HepG2 (cell line): ENCODE measurements around the gene PRR23A. TPM values are rescaled to one million over a fixed set of nuclear protein-coding genes. Genes with fewer than 3 reads are reported as not detected.

Source experiments
- ATAC-seq: fragments of 200-7000 bp; cut with Tn5 transposase; 3 replicates; pipeline ENCODE4 v1.9.1; 2020; ENCODE audit warnings: mild to moderate bottlenecking, moderate library complexity
- BruUV-seq: library from RNA; stranded (reverse); fragments of 400-500 nt; replicated peaks from 2 replicates; lab custom pipeline; 2021; lab: Mats Ljungman, UMichigan
- CTCF ChIA-PET: fragments of 300-600 bp; formaldehyde crosslinking; extraction: SDS; loops from one replicate; lab custom pipeline; 2021; ENCODE audit warnings: low total read pairs, inconsistent platforms, low intra/inter-chr PET ratio; lab: Yijun Ruan, JAX
- POLR2A ChIA-PET: fragments of 350-600 bp; sonication (Branson Sonifier 250); formaldehyde crosslinking; loops from one replicate; lab custom pipeline; 2020; ENCODE audit warnings: antibody characterized with exemption, inconsistent platforms; lab: Yijun Ruan, JAX
- DNase-seq: peaks from one replicate; pipeline ENCODE4 v3.0.0-alpha.2; 2015; ENCODE audit warnings: low spot score
- FAIRE-seq: peaks from 3 replicates; lab custom pipeline; 2011; peaks lifted over from hg19 to GRCh38; lab: Jason Lieb, UNC
- H2AFZ ChIP-seq: one replicate; pipeline ENCODE4 v1.6.1; 2011; ENCODE audit warnings: low read length, inconsistent platforms
- H3K27ac ChIP-seq: fragments of 300-600 bp; 3 replicates; pipeline ENCODE4 v1.8.0; 2011; ENCODE audit warnings: mixed run types, mild to moderate bottlenecking, mixed read lengths, low read length, inconsistent platforms; ENCODE audit not compliant: insufficient read depth; ENCODE audit errors: extremely low read length
- H3K27me3 ChIP-seq, 2 experiments: fragments of 200-600 bp in 1 of 2; 2 replicates in 1 of 2; 3 replicates in 1 of 2; pipeline versions ENCODE4 v1.6.0 to v1.8.0; 2011; ENCODE audit warnings: low read length in 2 of 2, mild to moderate bottlenecking in 2 of 2, moderate library complexity in 2 of 2, inconsistent platforms in 1 of 2; ENCODE audit not compliant: insufficient read depth in 2 of 2, control insufficient read depth in 1 of 2
- H3K36me3 ChIP-seq, 2 experiments: fragments of 200-600 bp in 1 of 2; replicated peaks in 1 of 2; 2 replicates in 1 of 2; 3 replicates in 1 of 2; pipeline versions ENCODE4 v1.5.1 to v1.8.0; 2011; ENCODE audit warnings: low read length in 2 of 2, inconsistent platforms in 1 of 2; ENCODE audit not compliant: insufficient read depth in 2 of 2, control insufficient read depth in 1 of 2
- H3K4me1 ChIP-seq: 2 replicates; pipeline ENCODE4 v1.5.1; 2012; ENCODE audit warnings: low read length, inconsistent platforms; ENCODE audit not compliant: insufficient read depth
- H3K4me2 ChIP-seq: 2 replicates; pipeline ENCODE4 v1.6.0; 2011; ENCODE audit warnings: low read depth, low read length, inconsistent platforms
- H3K4me3 ChIP-seq, 3 experiments: fragments of 200-600 bp in 1 of 3; sonication (generic), shearing (Covaris generic) in 1 of 3; replicated peaks in 1 of 3; 2 replicates each; pipeline ENCODE4 v1.5.1; 2011 to 2016; ENCODE audit warnings: low read length in 3 of 3, inconsistent platforms in 2 of 3, low read depth in 2 of 3, mild to moderate bottlenecking in 2 of 3, control low read depth in 1 of 3, mixed read lengths in 1 of 3; ENCODE audit not compliant: insufficient read depth in 1 of 3
- H3K79me2 ChIP-seq: one replicate; pipeline ENCODE4 v1.6.1; 2011; ENCODE audit warnings: low read length, inconsistent platforms; ENCODE audit not compliant: insufficient read depth
- H3K9ac ChIP-seq: 2 replicates; pipeline ENCODE4 v1.6.0; 2011; ENCODE audit warnings: mild to moderate bottlenecking, low read depth, low read length, inconsistent platforms; ENCODE audit not compliant: insufficient read depth
- H3K9me3 ChIP-seq: 2 replicates; pipeline ENCODE4 v1.5.1; 2012; ENCODE audit warnings: mild to moderate bottlenecking, low read length
- H4K20me1 ChIP-seq: 2 replicates; pipeline ENCODE4 v1.6.0; 2011; ENCODE audit warnings: inconsistent platforms, mild to moderate bottlenecking, low read length, moderate library complexity; ENCODE audit not compliant: insufficient read depth
- FOXA3 ChIP-seq: IDR thresholded peaks from 2 replicates; pipeline ENCODE4 v1.6.1; 2016; ENCODE audit warnings: missing genetic modification reagents, missing compliant biosample characterization
- GATAD1 ChIP-seq: IDR thresholded peaks from 2 replicates; pipeline ENCODE4 v1.6.1; 2016; ENCODE audit warnings: missing genetic modification reagents, missing compliant biosample characterization
- GZF1 ChIP-seq: sonication (generic); formaldehyde crosslinking; IDR thresholded peaks from 2 replicates; pipeline ENCODE4 v1.5.1; 2020; ENCODE audit warnings: mild to moderate bottlenecking, missing genetic modification reagents
- HMGA1 ChIP-seq: sonication (generic); formaldehyde crosslinking; conservative IDR thresholded peaks from 2 replicates; pipeline ENCODE4 v1.4.0; 2020; ENCODE audit warnings: missing genetic modification reagents
- LCORL ChIP-seq, 2 experiments: fragments of 450-650 bp in 1 of 2; sonication (generic) in 1 of 2; formaldehyde crosslinking in 1 of 2; IDR thresholded peaks; 2 replicates each; pipeline versions ENCODE4 v1.5.0 to v1.6.1; 2017 to 2020; ENCODE audit warnings: antibody characterized with exemption in 1 of 2, missing genetic modification reagents in 1 of 2
- MAFF ChIP-seq: IDR thresholded peaks from 2 replicates; pipeline ENCODE4 v1.6.1; 2011; ENCODE audit warnings: low read depth, low read length, improper control_type of control experiment
- MED13 ChIP-seq: sonication (generic); formaldehyde crosslinking; IDR thresholded peaks from 2 replicates; pipeline ENCODE4 v1.5.0; 2020; ENCODE audit warnings: missing genetic modification reagents
- NCOA5 ChIP-seq: sonication (generic); formaldehyde crosslinking; IDR thresholded peaks from 2 replicates; pipeline ENCODE4 v1.4.0; 2020; ENCODE audit warnings: missing genetic modification reagents
- NFATC3 ChIP-seq: sonication (generic); formaldehyde crosslinking; IDR thresholded peaks from 2 replicates; pipeline ENCODE4 v1.5.1; 2020; ENCODE audit warnings: mild to moderate bottlenecking, missing genetic modification reagents
- NFE2L2 ChIP-seq: fragments of 150-350 bp; IDR thresholded peaks from 2 replicates; pipeline ENCODE4 v1.6.1; 2014; ENCODE audit warnings: low read length
- NFIB ChIP-seq: sonication (generic); formaldehyde crosslinking; IDR thresholded peaks from 2 replicates; pipeline ENCODE4 v1.9.0; 2021; ENCODE audit warnings: missing genetic modification reagents, mild to moderate bottlenecking, borderline replicate concordance
- NRL ChIP-seq: sonication (generic); formaldehyde crosslinking; IDR thresholded peaks from 2 replicates; pipeline ENCODE4 v1.5.0; 2020; ENCODE audit warnings: missing genetic modification reagents, mild to moderate bottlenecking, moderate library complexity, borderline replicate concordance
- TAF1 ChIP-seq: sonication (generic); formaldehyde crosslinking; IDR thresholded peaks from 2 replicates; pipeline ENCODE4 v1.4.0; 2020; ENCODE audit warnings: missing genetic modification reagents
- ZNF138 ChIP-seq: sonication (generic); formaldehyde crosslinking; IDR thresholded peaks from 2 replicates; pipeline ENCODE4 v1.5.0; 2020; ENCODE audit warnings: mild to moderate bottlenecking, low read depth, missing genetic modification reagents
- ZNF276 ChIP-seq: sonication (generic); formaldehyde crosslinking; IDR thresholded peaks from 2 replicates; pipeline ENCODE4 v1.4.0; 2020; ENCODE audit warnings: mild to moderate bottlenecking, low read depth, missing genetic modification reagents
- ZNF766 ChIP-seq: sonication (generic); formaldehyde crosslinking; IDR thresholded peaks from 2 replicates; pipeline ENCODE4 v1.5.0; 2020; ENCODE audit warnings: missing genetic modification reagents, borderline replicate concordance
- ZZZ3 ChIP-seq: sonication (generic); formaldehyde crosslinking; IDR thresholded peaks from 2 replicates; pipeline ENCODE4 v1.4.0; 2020; ENCODE audit warnings: missing genetic modification reagents, mild to moderate bottlenecking, borderline replicate concordance
- WGBS: methylation state at CpG from one replicate; pipeline ENCODE4 v1.1.6; 2017; ENCODE audit warnings: low lambda C conversion rate; 5-methylcytosine and 5-hydroxymethylcytosine counted together
- in situ Hi-C: cut with HindIII; loops from 2 replicates; pipeline ENCODE4 v1.10.0; 2017; ENCODE audit warnings: low pct_unique_long_range_greater_than_20kb; ENCODE audit not compliant: extremely low pct_ligation_motif_present
- intact Hi-C: fragments of 100-400 bp; cut with micrococcal nuclease; formaldehyde crosslinking; loops from one replicate; pipeline ENCODE4 v1.10.0; 2022; ENCODE audit not compliant: unreplicated experiment
- polyA plus RNA-seq, 8 experiments: library from polyadenylated mRNA; depleted of rRNA in 3 of 8; stranded (reverse) in 7 of 8; unstranded in 1 of 8; fragments of >200 nt; fragmentation: Illumina TruSeq in 4 of 8; extraction: Trizol in 4 of 8; gene quantifications; 2 replicates each; pipeline versions ENCODE4 v1.2.1 to v1.2.3, GENCODE V29; 2011 to 2016; ENCODE audit warnings: low read depth in 4 of 8, missing spikeins in 1 of 8, mixed read lengths in 1 of 8; ENCODE audit not compliant: insufficient read depth in 1 of 8
- total RNA-seq, 5 experiments: library from RNA; depleted of rRNA; stranded (reverse); fragments of >200 nt; fragmentation: Illumina TruSeq; extraction: Trizol; gene quantifications; 2 replicates each; pipeline ENCODE4 v1.2.3, GENCODE V29; 2016; ENCODE audit warnings: low read depth in 1 of 5
- TF ChIP-seq, protein P1 (sequence below): sonication (generic); formaldehyde crosslinking; IDR thresholded peaks from 2 replicates; pipeline ENCODE4 v1.5.0; 2020; ENCODE audit warnings: missing genetic modification reagents
- TF ChIP-seq, protein P2 (sequence below): sonication (generic); formaldehyde crosslinking; IDR thresholded peaks from 2 replicates; pipeline ENCODE4 v1.4.0; 2020; ENCODE audit warnings: missing genetic modification reagents, borderline replicate concordance

Gene PRR23A
- total and polyA plus RNA-seq, 2 of the 13 experiments (the other 11 are each of a cell fraction or from before 2014, with no cell fraction given), result not detected

- no peaks in the 10 kb centered on the region for H3K9me3 ChIP-seq
- no peak overlapping the region for H3K4me2 ChIP-seq
- POLR2A ChIA-PET, result no interaction called here
- BruUV-seq, result no TSS peak
- H3K4me1 ChIP-seq, result no peaks in the 10 kb centered on the region
- H3K27me3 ChIP-seq, result no peaks in the 10 kb centered on the region
- FAIRE-seq, result no peak
- no peak for ATAC-seq
- H4K20me1 ChIP-seq, result no peaks in the 10 kb centered on the region
- intact Hi-C loops, result no loop called here
- CTCF ChIA-PET, result no interaction called here
- no peak overlapping the region for H3K27ac ChIP-seq
- no peak overlapping the region for H3K9ac ChIP-seq
- H3K36me3 ChIP-seq, result no peaks in the 10 kb centered on the region
- in situ Hi-C loops, result no loop called here
- H3K4me3 ChIP-seq, result no peak overlapping the region
- H2AFZ ChIP-seq, result no peak overlapping the region
- DNase-seq, result peak; percentile 13
- H3K79me2 ChIP-seq, result no peaks in the 10 kb centered on the region
- 8% methylated on average over 3 of the region's 3 CpGs for WGBS
- no peak for TF ChIP-seq ZZZ3 (CRISPR knock-in tag)
- no peak for TF ChIP-seq ZNF276
- TF ChIP-seq FOXA3 (CRISPR knock-in tag), result no peak
- TF ChIP-seq NFE2L2, result peak; percentile 69
- no peak for TF ChIP-seq HMGA1 (CRISPR knock-in tag)
- TF ChIP-seq LCORL (IDR thresholded peaks at IDR 0.05), result peak; percentile 60; the same call in 1 of the 2 replicates
- TF ChIP-seq LCORL (CRISPR knock-in tag; IDR thresholded peaks at IDR 0.05), result no peak
- no peak for TF ChIP-seq NRL (CRISPR knock-in tag)
- TF ChIP-seq, protein P1, sequence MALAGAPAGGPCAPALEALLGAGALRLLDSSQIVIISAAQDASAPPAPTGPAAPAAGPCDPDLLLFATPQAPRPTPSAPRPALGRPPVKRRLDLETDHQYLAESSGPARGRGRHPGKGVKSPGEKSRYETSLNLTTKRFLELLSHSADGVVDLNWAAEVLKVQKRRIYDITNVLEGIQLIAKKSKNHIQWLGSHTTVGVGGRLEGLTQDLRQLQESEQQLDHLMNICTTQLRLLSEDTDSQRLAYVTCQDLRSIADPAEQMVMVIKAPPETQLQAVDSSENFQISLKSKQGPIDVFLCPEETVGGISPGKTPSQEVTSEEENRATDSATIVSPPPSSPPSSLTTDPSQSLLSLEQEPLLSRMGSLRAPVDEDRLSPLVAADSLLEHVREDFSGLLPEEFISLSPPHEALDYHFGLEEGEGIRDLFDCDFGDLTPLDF (CRISPR knock-in tag), result no peak
- no peak for TF ChIP-seq GATAD1 (CRISPR knock-in tag)
- TF ChIP-seq GZF1, result no peak
- no peak for TF ChIP-seq NFIB (CRISPR knock-in tag)
- no peak for TF ChIP-seq NCOA5 (CRISPR knock-in tag)
- TF ChIP-seq, protein P2, sequence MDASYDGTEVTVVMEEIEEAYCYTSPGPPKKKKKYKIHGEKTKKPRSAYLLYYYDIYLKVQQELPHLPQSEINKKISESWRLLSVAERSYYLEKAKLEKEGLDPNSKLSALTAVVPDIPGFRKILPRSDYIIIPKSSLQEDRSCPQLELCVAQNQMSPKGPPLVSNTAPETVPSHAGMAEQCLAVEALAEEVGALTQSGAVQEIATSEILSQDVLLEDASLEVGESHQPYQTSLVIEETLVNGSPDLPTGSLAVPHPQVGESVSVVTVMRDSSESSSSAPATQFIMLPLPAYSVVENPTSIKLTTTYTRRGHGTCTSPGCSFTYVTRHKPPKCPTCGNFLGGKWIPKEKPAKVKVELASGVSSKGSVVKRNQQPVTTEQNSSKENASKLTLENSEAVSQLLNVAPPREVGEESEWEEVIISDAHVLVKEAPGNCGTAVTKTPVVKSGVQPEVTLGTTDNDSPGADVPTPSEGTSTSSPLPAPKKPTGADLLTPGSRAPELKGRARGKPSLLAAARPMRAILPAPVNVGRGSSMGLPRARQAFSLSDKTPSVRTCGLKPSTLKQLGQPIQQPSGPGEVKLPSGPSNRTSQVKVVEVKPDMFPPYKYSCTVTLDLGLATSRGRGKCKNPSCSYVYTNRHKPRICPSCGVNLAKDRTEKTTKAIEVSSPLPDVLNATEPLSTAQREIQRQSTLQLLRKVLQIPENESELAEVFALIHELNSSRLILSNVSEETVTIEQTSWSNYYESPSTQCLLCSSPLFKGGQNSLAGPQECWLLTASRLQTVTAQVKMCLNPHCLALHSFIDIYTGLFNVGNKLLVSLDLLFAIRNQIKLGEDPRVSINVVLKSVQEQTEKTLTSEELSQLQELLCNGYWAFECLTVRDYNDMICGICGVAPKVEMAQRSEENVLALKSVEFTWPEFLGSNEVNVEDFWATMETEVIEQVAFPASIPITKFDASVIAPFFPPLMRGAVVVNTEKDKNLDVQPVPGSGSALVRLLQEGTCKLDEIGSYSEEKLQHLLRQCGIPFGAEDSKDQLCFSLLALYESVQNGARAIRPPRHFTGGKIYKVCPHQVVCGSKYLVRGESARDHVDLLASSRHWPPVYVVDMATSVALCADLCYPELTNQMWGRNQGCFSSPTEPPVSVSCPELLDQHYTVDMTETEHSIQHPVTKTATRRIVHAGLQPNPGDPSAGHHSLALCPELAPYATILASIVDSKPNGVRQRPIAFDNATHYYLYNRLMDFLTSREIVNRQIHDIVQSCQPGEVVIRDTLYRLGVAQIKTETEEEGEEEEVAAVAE (CRISPR knock-in tag), result no peak
- 0 out of 2 replicates have a peak, but pooled peaks have one; percentile 31 for TF ChIP-seq MAFF
- no peak for TF ChIP-seq ZNF138 (CRISPR knock-in tag)
- no peak for TF ChIP-seq TAF1 (CRISPR knock-in tag)
- no peak for TF ChIP-seq ZNF766 (CRISPR knock-in tag)
- no peak for TF ChIP-seq NFATC3
- no peak for TF ChIP-seq MED13
Observed at GRCh38 chr3:139016430-139017048, 10.5 kb upstream of the PRR23A start.
